ENCODE data around the gene FSCN2. TPM values are rescaled to one million over a fixed set of nuclear protein-coding genes. Genes with fewer than 3 reads are reported as not detected.

FSCN2 gene
- total RNA-seq, 1 experiment from 2014 or later: 1.6 TPM

GRCh38 chr17:81544281-81544974 is 16.3 kb downstream of the FSCN2 start:
- no peak overlapping the region for H3K4ac ChIP-seq (ENCODE audit: low read depth, low read length)
- no peak overlapping the region for H4K5ac ChIP-seq (ENCODE audit: insufficient read length, low read depth, low read length)
- H3K27ac ChIP-seq (ENCODE audit: insufficient read length, low read depth, low read length): no peak overlapping the region
- Mint-ChIP-seq H3K9me3 (no peaks in the 10 kb centered on the region), H3K4me1 (no peaks in the 10 kb centered on the region), H3K27ac (no peak overlapping the region; a peak in 1 of 7 replicates), H3K36me3 (ENCODE audit: insufficient read depth in 1 of 3, low read depth in 3 of 3) (peaks cover 15 to 52% (median 34%) of the 10 kb centered on the region in 3 experiments), H3K27me3 (ENCODE audit: low read depth) (no peaks in the 10 kb centered on the region), H3K4me3 (no peak overlapping the region)
- no peak overlapping the region for H4K8ac ChIP-seq (replicated peaks; ENCODE audit: insufficient read length, low read depth, low read length)
- no peak overlapping the region for H3K9ac ChIP-seq (ENCODE audit: extremely low read depth, insufficient read length, low read length)
- no peak for TF ChIP-seq CTCF (conservative IDR thresholded peaks at IDR 0.05)
- no peak overlapping the region for H3K23ac ChIP-seq (ENCODE audit: insufficient read length, low read depth, low read length)
- no peak for DNase-seq
- H3K4me2 ChIP-seq (ENCODE audit: insufficient read depth, insufficient read length, low read length): no peak overlapping the region
- no peak overlapping the region for H4K91ac ChIP-seq (ENCODE audit: insufficient read length, low read depth, low read length)
- H3K79me2 ChIP-seq (ENCODE audit: insufficient read depth, low read length): no peaks in the 10 kb centered on the region
- no peak overlapping the region for H2BK12ac ChIP-seq (ENCODE audit: insufficient read length, low read depth, low read length)
- H3K23me2 ChIP-seq (ENCODE audit: insufficient read length, low read depth, low read length, poor library complexity, severe bottlenecking): no peaks in the 10 kb centered on the region
- no CpG with 5 or more reads among the region's 16 CpGs for WGBS (ENCODE audit: extremely low coverage, insufficient read length, low lambda C conversion rate)
- H3K56ac ChIP-seq (ENCODE audit: insufficient read length, low read depth, low read length): no peak overlapping the region
- no peak overlapping the region for H2BK5ac ChIP-seq (ENCODE audit: insufficient read length, low read length)
- no peaks in the 10 kb centered on the region for H3K9me3 ChIP-seq (ENCODE audit: control insufficient read depth, low read depth, low read length)
- peaks cover 2% of the 10 kb centered on the region for H4K20me1 ChIP-seq (ENCODE audit: control insufficient read depth, insufficient read depth, insufficient read length)
- no peak overlapping the region for H2AK5ac ChIP-seq (ENCODE audit: insufficient read length, low read length)
- H3T11ph ChIP-seq (ENCODE audit: low read length): no peak overlapping the region
- H3K14ac ChIP-seq (ENCODE audit: insufficient read depth, low read length): no peak overlapping the region
- no peaks in the 10 kb centered on the region for H3K4me1 ChIP-seq (ENCODE audit: insufficient read depth, low read length)
- no peak overlapping the region for H2BK15ac ChIP-seq (ENCODE audit: low read depth, low read length)
- H3K79me1 ChIP-seq (ENCODE audit: insufficient read depth, low read depth, low read length, poor library complexity, severe bottlenecking): no peaks in the 10 kb centered on the region
- H3K18ac ChIP-seq (ENCODE audit: insufficient read length, low read depth, low read length): no peak overlapping the region
- no peak overlapping the region for H2BK120ac ChIP-seq (ENCODE audit: low read depth, low read length, poor library complexity, severe bottlenecking)
- H3K27me3 ChIP-seq (ENCODE audit: insufficient read depth, low read length): no peaks in the 10 kb centered on the region
- H2BK20ac ChIP-seq (ENCODE audit: low read depth, low read length, poor library complexity, severe bottlenecking): no peak overlapping the region
- H2AFZ ChIP-seq (ENCODE audit: low read length): no peak overlapping the region
